ENCODE measurements around the gene PDE2A. TPM values are rescaled to one million over a fixed set of nuclear protein-coding genes. Genes with fewer than 3 reads are reported as not detected.

PDE2A gene
- total RNA-seq, 2 experiments from 2014 or later, result 4.0 to 4.5 TPM

DNA sequence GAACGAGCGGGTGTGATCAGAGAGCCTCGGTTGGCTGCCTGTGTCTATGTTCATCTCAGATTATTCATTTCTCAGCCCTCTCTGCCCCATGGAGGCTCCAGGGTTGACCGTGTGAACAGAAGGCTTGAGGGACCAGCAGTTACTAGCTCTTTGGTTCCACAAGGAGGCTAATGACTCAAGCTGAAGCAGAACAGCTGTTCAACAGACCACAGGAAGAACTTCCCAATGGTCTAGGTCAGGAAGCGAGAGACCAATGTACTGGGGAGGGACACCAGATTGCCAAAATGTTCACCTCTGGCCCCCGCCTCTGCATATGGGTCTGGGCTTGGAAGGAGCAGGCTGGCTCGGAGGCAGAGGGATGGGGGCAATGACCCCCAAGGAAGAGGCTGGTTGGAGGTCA, 14.7 kb upstream of the PDE2A start:
- intact Hi-C loops (cut with DNase I, micrococcal nuclease), result no loop called here

GRCh38 chr11:72688486-72688885, 14.3 kb upstream of the PDE2A start:
- TF ChIP-seq, protein P1, sequence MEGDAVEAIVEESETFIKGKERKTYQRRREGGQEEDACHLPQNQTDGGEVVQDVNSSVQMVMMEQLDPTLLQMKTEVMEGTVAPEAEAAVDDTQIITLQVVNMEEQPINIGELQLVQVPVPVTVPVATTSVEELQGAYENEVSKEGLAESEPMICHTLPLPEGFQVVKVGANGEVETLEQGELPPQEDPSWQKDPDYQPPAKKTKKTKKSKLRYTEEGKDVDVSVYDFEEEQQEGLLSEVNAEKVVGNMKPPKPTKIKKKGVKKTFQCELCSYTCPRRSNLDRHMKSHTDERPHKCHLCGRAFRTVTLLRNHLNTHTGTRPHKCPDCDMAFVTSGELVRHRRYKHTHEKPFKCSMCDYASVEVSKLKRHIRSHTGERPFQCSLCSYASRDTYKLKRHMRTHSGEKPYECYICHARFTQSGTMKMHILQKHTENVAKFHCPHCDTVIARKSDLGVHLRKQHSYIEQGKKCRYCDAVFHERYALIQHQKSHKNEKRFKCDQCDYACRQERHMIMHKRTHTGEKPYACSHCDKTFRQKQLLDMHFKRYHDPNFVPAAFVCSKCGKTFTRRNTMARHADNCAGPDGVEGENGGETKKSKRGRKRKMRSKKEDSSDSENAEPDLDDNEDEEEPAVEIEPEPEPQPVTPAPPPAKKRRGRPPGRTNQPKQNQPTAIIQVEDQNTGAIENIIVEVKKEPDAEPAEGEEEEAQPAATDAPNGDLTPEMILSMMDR (IDR thresholded peaks at IDR 0.05), result no peak
- intact Hi-C loops (cut with DNase I, micrococcal nuclease), result no loop called here
- CTCF ChIA-PET, result no interaction called here
- peaks cover 76% of the 10 kb centered on the region for H3K36me3 Mint-ChIP-seq (ENCODE audit: low read depth)
- POLR2A ChIA-PET, result no interaction called here
- ATAC-seq (ENCODE audit: poor library complexity), result no peak
- Histone ChIP-seq H3K4me1 (ENCODE audit: insufficient read depth, low read length) (peaks cover 4% of the 10 kb centered on the region), H3K4me3 (ENCODE audit: low read length) (no peak overlapping the region), H3K27ac (ENCODE audit: low read depth in 1 of 2, low read length in 2 of 2) (no peak overlapping the region), H3K9me3 (ENCODE audit: control insufficient read depth in 1 of 2, insufficient read depth in 1 of 2, low read length in 2 of 2) (no peaks in the 10 kb centered on the region), H3K27me3 (ENCODE audit: control insufficient read depth in 1 of 2, insufficient read depth in 2 of 2, low read length in 2 of 2) (no peaks in the 10 kb centered on the region), H3K36me3 (ENCODE audit: insufficient read depth, low read length) (peaks cover 88% of the 10 kb centered on the region)
- peaks cover 12% of the 10 kb centered on the region for H3K4me1 Mint-ChIP-seq (ENCODE audit: low read depth)
- H3K4me3 Mint-ChIP-seq, result no peak overlapping the region
- H3K27ac Mint-ChIP-seq, result peak overlapping the region; percentile 58
- no peak for DNase-seq
- H3K9me3 Mint-ChIP-seq, result no peaks in the 10 kb centered on the region
- H3K27me3 Mint-ChIP-seq, result no peaks in the 10 kb centered on the region

More for the DNA sequence above, 14.7 kb upstream of the PDE2A start:
- ATAC-seq (ENCODE audit: poor library complexity) (no peak), DNase-seq (no peak)
- Mint-ChIP-seq H3K9me3 (no peaks in the 10 kb centered on the region), H3K27me3 (no peaks in the 10 kb centered on the region), H3K4me3 (no peak overlapping the region), H3K4me1 (ENCODE audit: low read depth) (peaks cover 12% of the 10 kb centered on the region), H3K27ac (peak overlapping the region; percentile 58), H3K36me3 (ENCODE audit: low read depth) (peaks cover 75% of the 10 kb centered on the region)
- ChIA-PET POLR2A (no interaction called here), CTCF (no interaction called here)
- Histone ChIP-seq H3K36me3 (ENCODE audit: insufficient read depth, low read length) (peaks cover 91% of the 10 kb centered on the region), H3K27ac (ENCODE audit: low read depth in 1 of 2, low read length in 2 of 2) (no peak overlapping the region), H3K27me3 (ENCODE audit: control insufficient read depth in 1 of 2, insufficient read depth in 2 of 2, low read length in 2 of 2) (no peaks in the 10 kb centered on the region), H3K4me1 (ENCODE audit: insufficient read depth, low read length) (peaks cover 2% of the 10 kb centered on the region), H3K4me3 (ENCODE audit: low read length) (no peak overlapping the region), H3K9me3 (ENCODE audit: control insufficient read depth in 1 of 2, insufficient read depth in 1 of 2, low read length in 2 of 2) (no peaks in the 10 kb centered on the region)
- TF ChIP-seq, protein P1 (IDR thresholded peaks at IDR 0.05), result no peak

DNA sequence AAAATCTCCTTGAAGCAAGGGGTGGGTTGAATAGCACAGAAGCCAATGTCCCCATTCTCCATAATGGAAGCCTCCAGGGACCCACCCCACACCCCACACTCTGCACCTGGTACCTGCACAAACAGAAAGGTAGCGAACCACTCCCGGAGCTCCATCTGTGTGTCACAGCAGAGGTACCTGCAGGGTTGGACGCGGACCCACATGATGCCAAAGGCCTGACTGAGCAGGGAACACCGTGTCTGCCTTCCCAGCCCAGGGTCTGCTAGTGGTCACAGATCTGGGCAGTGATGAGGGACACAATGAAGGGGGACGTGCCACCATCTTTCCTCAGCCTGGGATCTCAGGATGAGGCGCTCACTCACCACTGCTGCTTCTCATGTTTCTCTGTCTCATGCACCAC, 13.1 kb upstream of the PDE2A start:
- Histone ChIP-seq H3K36me3 (ENCODE audit: insufficient read depth, low read length) (peaks cover 82% of the 10 kb centered on the region), H3K9me3 (ENCODE audit: control insufficient read depth in 1 of 2, insufficient read depth in 1 of 2, low read length in 2 of 2) (no peaks in the 10 kb centered on the region), H3K27ac (ENCODE audit: low read depth in 1 of 2, low read length in 2 of 2) (no peak overlapping the region), H3K27me3 (ENCODE audit: control insufficient read depth in 1 of 2, insufficient read depth in 2 of 2, low read length in 2 of 2) (no peaks in the 10 kb centered on the region), H3K4me3 (ENCODE audit: low read length) (no peak overlapping the region), H3K4me1 (ENCODE audit: insufficient read depth, low read length) (peaks cover 4% of the 10 kb centered on the region)
- ATAC-seq (ENCODE audit: poor library complexity), result no peak
- Mint-ChIP-seq H3K27ac (peak overlapping the region; percentile 37), H3K27me3 (no peaks in the 10 kb centered on the region), H3K9me3 (no peaks in the 10 kb centered on the region), H3K36me3 (ENCODE audit: low read depth) (peaks cover 67% of the 10 kb centered on the region), H3K4me1 (ENCODE audit: low read depth) (peaks cover 12% of the 10 kb centered on the region), H3K4me3 (no peak overlapping the region)
- ChIA-PET POLR2A (no interaction called here), CTCF (no interaction called here)
- TF ChIP-seq, protein P1 (IDR thresholded peaks at IDR 0.05), result no peak
- no peak for DNase-seq
- intact Hi-C loops (cut with DNase I, micrococcal nuclease), result no loop called here

Measured in CD4-positive, alpha-beta T cell (primary cell).